Measurements from ENCODE around the gene TNIP1. TPM values are rescaled to one million over a fixed set of nuclear protein-coding genes. Genes with fewer than 3 reads are reported as not detected.

The TNIP1 gene
- polyA plus RNA-seq, 2 of the 4 experiments (the other 2 are of a cell fraction) = 48.4 to 53.4 TPM

GRCh38 chr5:151089726-151090125 is 8.9 kb upstream of the TNIP1 start:
- 91% methylated on average over 2 of the region's 2 CpGs for WGBS (ENCODE audit: missing lambda C conversion rate)
- DNase-seq (ENCODE audit: low read depth in 1 of 2, low spot score in 1 of 2) = no peak
- no peak for ATAC-seq
- H3K9me3 ChIP-seq = no peaks in the 10 kb centered on the region
- H3K4me2 ChIP-seq = no peak overlapping the region
- no peak for TF ChIP-seq HES2 (IDR thresholded peaks at IDR 0.05)
- no peak for TF ChIP-seq SREBF2 (IDR thresholded peaks at IDR 0.05)
- no peak for TF ChIP-seq TP53 (CRISPR knock-in tag; IDR thresholded peaks at IDR 0.05)
- no peak for TF ChIP-seq PHF8 (IDR thresholded peaks at IDR 0.05; ENCODE audit: borderline replicate concordance, low read depth)
- no peak for TF ChIP-seq CEBPB (IDR thresholded peaks at IDR 0.05)
- no peak for TF ChIP-seq HOXA7 (CRISPR knock-in tag; IDR thresholded peaks at IDR 0.05)
- TF ChIP-seq NR3C1 (IDR thresholded peaks at IDR 0.05) = no peak
- no peak for TF ChIP-seq CHD4 (IDR thresholded peaks at IDR 0.05; ENCODE audit: borderline replicate concordance)
- TF ChIP-seq FOXS1 (CRISPR knock-in tag; IDR thresholded peaks at IDR 0.05) = no peak
- TF ChIP-seq SMC3 (IDR thresholded peaks at IDR 0.05) = no peak
- no peak for TF ChIP-seq NPAS2 (CRISPR knock-in tag; IDR thresholded peaks at IDR 0.05; ENCODE audit: borderline replicate concordance)
- ChIA-PET POLR2A (interaction anchor here (1.3 kb wide), 1 partner anchor 14 kb away, joined by 3 read pairs; no protein-coding TSS in a partner anchor), CTCF (interaction anchor here (0.9 to 3.5 kb wide), 8 partner anchors 8 to 75 kb away, joined by 3 to 26 read pairs (median 5); no protein-coding TSS in a partner anchor)
- peaks cover 46% of the 10 kb centered on the region for H3K4me1 ChIP-seq
- FAIRE-seq = no peak
- peak overlapping the region; percentile 6 to 42; a peak in 2 of 6 replicates for H3K27ac ChIP-seq
- H3K4me3 ChIP-seq = no peak overlapping the region

GRCh38 chr5:151088986-151089385 is 8.2 kb upstream of the TNIP1 start:
- H3K4me2 ChIP-seq = no peak overlapping the region
- CTCF ChIA-PET = interaction anchor here (0.9 to 3.5 kb wide), 6 partner anchors 9 to 76 kb away, joined by 3 to 26 read pairs (median 8); no protein-coding TSS in a partner anchor
- DNase-seq (ENCODE audit: low read depth in 1 of 2, low spot score in 1 of 2) (no peak), FAIRE-seq (no peak), ATAC-seq (no peak)
- H3K9me3 ChIP-seq = no peaks in the 10 kb centered on the region
- TF ChIP-seq HOXB5 (CRISPR knock-in tag; IDR thresholded peaks at IDR 0.05) (no peak), NPAS2 (CRISPR knock-in tag; IDR thresholded peaks at IDR 0.05; ENCODE audit: borderline replicate concordance) (no peak), RFX5 (IDR thresholded peaks at IDR 0.05) (no peak), CBX2 (IDR thresholded peaks at IDR 0.05; ENCODE audit: borderline replicate concordance, low read depth) (no peak)
- POLR2A ChIA-PET = interaction anchor here (1.3 kb wide), 1 partner anchor 13 kb away, joined by 3 read pairs; no protein-coding TSS in a partner anchor
- H3K4me1 ChIP-seq = peaks cover 46% of the 10 kb centered on the region
- 93% methylated on average over 4 of the region's 4 CpGs for WGBS (ENCODE audit: missing lambda C conversion rate)
- H3K27ac ChIP-seq = 0 out of 6 replicates have a peak overlapping the region, but pooled peaks of 1 of the 2 experiments have one; percentile 16
- no peak overlapping the region for H3K4me3 ChIP-seq

DNA sequence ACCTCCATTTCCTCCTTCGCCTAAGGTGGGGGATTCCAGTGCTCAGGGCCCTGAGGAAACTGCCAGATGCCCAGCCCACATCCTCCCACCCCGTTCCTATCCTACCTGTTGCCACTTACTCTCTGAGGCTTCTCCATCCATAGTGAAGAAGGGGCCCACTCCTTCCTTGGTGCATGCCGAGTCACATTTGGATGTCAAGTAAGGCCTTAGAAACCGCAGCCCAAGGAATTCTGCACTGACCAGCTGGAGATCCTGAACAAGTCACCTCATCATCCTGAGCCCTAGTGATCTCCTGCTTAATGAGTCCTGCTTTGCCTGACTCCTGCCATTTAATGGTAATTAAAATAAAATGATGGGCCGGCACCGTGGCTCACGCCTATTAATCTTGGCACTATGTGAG is 6.7 kb upstream of the TNIP1 start:
- ATAC-seq (no peak), FAIRE-seq (no peak), DNase-seq (ENCODE audit: low read depth in 1 of 2, low spot score in 1 of 2) (no peak)
- Histone ChIP-seq H3K4me2 (no peak overlapping the region), H3K4me1 (peaks cover 46% of the 10 kb centered on the region), H3K9me3 (no peaks in the 10 kb centered on the region), H3K4me3 (no peak overlapping the region), H3K27ac (peak overlapping the region; percentile 91 to 98; a peak in 4 of 6 replicates)
- ChIA-PET POLR2A (no interaction called here), CTCF (interaction anchor here (0.7 to 7.7 kb wide), 4 partner anchors 9 to 37 kb away, joined by 3 to 113 read pairs (median 6); no protein-coding TSS in a partner anchor)
- TF ChIP-seq RFX5 (IDR thresholded peaks at IDR 0.05) = no peak
- TF ChIP-seq EP300 (IDR thresholded peaks at IDR 0.05) = no peak
- TF ChIP-seq BHLHE40 (IDR thresholded peaks at IDR 0.05; ENCODE audit: low read depth, low read length) = no peak
- TF ChIP-seq TFCP2L1 (CRISPR knock-in tag; IDR thresholded peaks at IDR 0.05) = no peak
- no peak for TF ChIP-seq CEBPB (IDR thresholded peaks at IDR 0.05)
- no peak for TF ChIP-seq CHD4 (IDR thresholded peaks at IDR 0.05; ENCODE audit: borderline replicate concordance)
- TF ChIP-seq MAZ (IDR thresholded peaks at IDR 0.05; ENCODE audit: borderline replicate concordance, low read depth, low read length) = no peak
- TF ChIP-seq, protein P1, sequence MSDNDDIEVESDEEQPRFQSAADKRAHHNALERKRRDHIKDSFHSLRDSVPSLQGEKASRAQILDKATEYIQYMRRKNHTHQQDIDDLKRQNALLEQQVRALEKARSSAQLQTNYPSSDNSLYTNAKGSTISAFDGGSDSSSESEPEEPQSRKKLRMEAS (IDR thresholded peaks at IDR 0.05) = no peak
- TF ChIP-seq GATA3 (IDR thresholded peaks at IDR 0.05; ENCODE audit: borderline replicate concordance) = no peak
- TF ChIP-seq RNF2 (IDR thresholded peaks at IDR 0.05; ENCODE audit: borderline replicate concordance, low read depth) = no peak
- TF ChIP-seq ZFP36 (IDR thresholded peaks at IDR 0.05; ENCODE audit: borderline replicate concordance, partially characterized antibody) = no peak
- no peak for TF ChIP-seq HDAC2 (IDR thresholded peaks at IDR 0.05)
- TF ChIP-seq SMC3 (IDR thresholded peaks at IDR 0.05) = no peak
- TF ChIP-seq, protein P2, sequence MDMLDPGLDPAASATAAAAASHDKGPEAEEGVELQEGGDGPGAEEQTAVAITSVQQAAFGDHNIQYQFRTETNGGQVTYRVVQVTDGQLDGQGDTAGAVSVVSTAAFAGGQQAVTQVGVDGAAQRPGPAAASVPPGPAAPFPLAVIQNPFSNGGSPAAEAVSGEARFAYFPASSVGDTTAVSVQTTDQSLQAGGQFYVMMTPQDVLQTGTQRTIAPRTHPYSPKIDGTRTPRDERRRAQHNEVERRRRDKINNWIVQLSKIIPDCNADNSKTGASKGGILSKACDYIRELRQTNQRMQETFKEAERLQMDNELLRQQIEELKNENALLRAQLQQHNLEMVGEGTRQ (IDR thresholded peaks at IDR 0.05) = no peak
- no peak for TF ChIP-seq BCL3 (IDR thresholded peaks at IDR 0.05)
- TF ChIP-seq ZSCAN20 (CRISPR knock-in tag; IDR thresholded peaks at IDR 0.05) = no peak
- no peak for TF ChIP-seq HEYL (CRISPR knock-in tag; IDR thresholded peaks at IDR 0.05)
- no peak for TF ChIP-seq SREBF2 (IDR thresholded peaks at IDR 0.05)
- TF ChIP-seq RCOR1 (IDR thresholded peaks at IDR 0.05; ENCODE audit: low read depth, low read length) = no peak
- TF ChIP-seq NR3C1 (IDR thresholded peaks at IDR 0.05) = no peak
- WGBS (ENCODE audit: missing lambda C conversion rate) = 92% methylated on average over 7 of the region's 7 CpGs

Measured in A549 (cell line).